ENCODE results near the gene CLTA. TPM values are rescaled to one million over a fixed set of nuclear protein-coding genes. Genes with fewer than 3 reads are reported as not detected.
"Not testable (repeated sequence)": the region's sequence is repeated elsewhere in the genome, so short reads cannot be mapped to it uniquely, and the experiment has no call there.

CLTA gene
- total RNA-seq, 4 donors from 2014 or later = 165 to 247 (median 223) TPM

DNA sequence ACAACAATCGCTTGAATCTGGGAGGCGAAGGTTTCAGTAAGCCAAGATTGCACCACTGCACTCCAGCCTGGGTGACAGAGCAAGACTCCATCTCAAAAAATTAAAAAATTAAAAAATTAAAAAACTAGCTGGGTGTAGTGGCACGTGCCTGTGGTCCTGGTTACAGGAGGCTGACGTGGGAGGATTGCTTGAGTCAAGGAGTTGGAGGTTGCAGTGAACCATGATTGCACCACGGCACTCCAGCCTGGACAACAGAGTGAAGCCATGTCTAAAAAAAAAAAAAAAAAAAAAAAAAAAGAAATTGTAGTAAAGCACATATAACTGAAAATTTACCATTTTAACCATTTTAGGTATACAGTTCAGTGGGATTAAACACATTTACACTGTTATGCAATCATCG lies 34.6 kb upstream of the CLTA start:
- TF ChIP-seq POLR2A (IDR thresholded peaks at IDR 0.05) (no peak), EP300 (IDR thresholded peaks at IDR 0.05) (no peak)
- TF ChIP-seq, protein P1, sequence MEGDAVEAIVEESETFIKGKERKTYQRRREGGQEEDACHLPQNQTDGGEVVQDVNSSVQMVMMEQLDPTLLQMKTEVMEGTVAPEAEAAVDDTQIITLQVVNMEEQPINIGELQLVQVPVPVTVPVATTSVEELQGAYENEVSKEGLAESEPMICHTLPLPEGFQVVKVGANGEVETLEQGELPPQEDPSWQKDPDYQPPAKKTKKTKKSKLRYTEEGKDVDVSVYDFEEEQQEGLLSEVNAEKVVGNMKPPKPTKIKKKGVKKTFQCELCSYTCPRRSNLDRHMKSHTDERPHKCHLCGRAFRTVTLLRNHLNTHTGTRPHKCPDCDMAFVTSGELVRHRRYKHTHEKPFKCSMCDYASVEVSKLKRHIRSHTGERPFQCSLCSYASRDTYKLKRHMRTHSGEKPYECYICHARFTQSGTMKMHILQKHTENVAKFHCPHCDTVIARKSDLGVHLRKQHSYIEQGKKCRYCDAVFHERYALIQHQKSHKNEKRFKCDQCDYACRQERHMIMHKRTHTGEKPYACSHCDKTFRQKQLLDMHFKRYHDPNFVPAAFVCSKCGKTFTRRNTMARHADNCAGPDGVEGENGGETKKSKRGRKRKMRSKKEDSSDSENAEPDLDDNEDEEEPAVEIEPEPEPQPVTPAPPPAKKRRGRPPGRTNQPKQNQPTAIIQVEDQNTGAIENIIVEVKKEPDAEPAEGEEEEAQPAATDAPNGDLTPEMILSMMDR (IDR thresholded peaks at IDR 0.05) = no peak
- DNase-seq (ENCODE audit: low spot score in 2 of 2) = no peak
- Histone ChIP-seq H3K4me3 (no peak overlapping the region), H3K27me3 (no peaks in the 10 kb centered on the region), H3K9me3 (no peaks in the 10 kb centered on the region), H3K36me3 (peaks cover 0 to 12% (median 0%) of the 10 kb centered on the region in 3 donors), H3K4me1 (peaks cover 0 to 19% (median 8%) of the 10 kb centered on the region in 4 donors), H3K27ac (no peak overlapping the region)
- WGBS, 2 donors = 97% methylated on average over 6 of the region's 6 CpGs

DNA sequence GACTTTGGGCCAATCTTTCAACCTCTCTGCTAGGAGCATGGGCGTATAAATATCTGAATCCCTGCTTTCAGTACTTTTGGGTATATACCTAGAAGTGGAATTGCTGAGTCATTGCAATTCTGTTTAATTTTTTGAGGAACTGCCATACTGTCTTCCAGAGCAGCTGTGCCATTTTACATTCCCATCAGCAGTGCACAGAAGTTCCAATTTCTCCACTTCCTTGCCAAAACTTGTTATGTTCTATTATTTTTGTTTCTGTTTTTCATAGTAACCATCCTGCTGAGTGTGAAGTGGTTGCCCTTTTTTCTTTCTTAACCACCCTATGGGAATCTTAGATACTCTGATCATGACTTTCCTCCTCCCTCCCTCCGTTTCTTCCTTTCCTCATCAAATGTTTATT lies 32.6 kb upstream of the CLTA start:
- TF ChIP-seq, protein P1 (IDR thresholded peaks at IDR 0.05) = no peak
- Histone ChIP-seq H3K27ac (peak overlapping the region in 1 of 4 donors; percentile 24), H3K4me3 (no peak overlapping the region), H3K36me3 (peaks cover 0 to 12% (median 0%) of the 10 kb centered on the region in 3 donors), H3K4me1 (peaks cover 0 to 20% (median 7%) of the 10 kb centered on the region in 4 donors), H3K9me3 (no peaks in the 10 kb centered on the region), H3K27me3 (no peaks in the 10 kb centered on the region)
- 75 to 86% methylated on average over 2 of the region's 2 CpGs for WGBS, 2 donors
- no peak for DNase-seq (ENCODE audit: low spot score in 2 of 2)

DNA sequence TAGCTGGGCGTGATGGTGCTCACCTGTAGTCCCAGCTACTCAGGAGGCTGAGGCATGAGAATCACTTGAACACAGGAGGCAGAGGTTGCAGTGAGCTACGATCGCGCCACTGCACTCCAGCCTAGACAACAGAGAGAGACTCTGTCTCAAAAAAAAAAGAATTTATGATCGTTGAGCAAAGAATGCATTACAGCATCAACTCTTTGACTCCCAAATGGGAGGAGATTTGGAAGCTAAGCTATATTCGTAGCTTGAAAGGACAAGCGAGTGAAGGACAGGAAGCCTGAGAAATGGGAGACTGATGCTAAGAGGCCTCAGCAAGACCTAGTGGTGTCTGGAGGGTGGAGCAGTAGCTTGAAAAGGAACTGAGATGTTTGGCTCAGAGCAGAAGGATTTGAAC lies 31.8 kb upstream of the CLTA start:
- no peak for TF ChIP-seq EP300 (IDR thresholded peaks at IDR 0.05)
- TF ChIP-seq, protein P1 (IDR thresholded peaks at IDR 0.05) = no peak
- TF ChIP-seq POLR2A (IDR thresholded peaks at IDR 0.05) = no peak
- Histone ChIP-seq H3K27ac (peak overlapping the region in 2 of 4 donors; percentile 7 to 24), H3K4me1 (peaks cover 0 to 28% (median 13%) of the 10 kb centered on the region in 4 donors), H3K9me3 (no peaks in the 10 kb centered on the region), H3K27me3 (no peaks in the 10 kb centered on the region), H3K4me3 (no peak overlapping the region), H3K36me3 (peaks cover 0 to 12% (median 0%) of the 10 kb centered on the region in 3 donors)
- WGBS, 2 donors = 47 to 57% methylated on average over 7 of the region's 7 CpGs
- DNase-seq (ENCODE audit: low spot score in 2 of 2) = no peak

DNA sequence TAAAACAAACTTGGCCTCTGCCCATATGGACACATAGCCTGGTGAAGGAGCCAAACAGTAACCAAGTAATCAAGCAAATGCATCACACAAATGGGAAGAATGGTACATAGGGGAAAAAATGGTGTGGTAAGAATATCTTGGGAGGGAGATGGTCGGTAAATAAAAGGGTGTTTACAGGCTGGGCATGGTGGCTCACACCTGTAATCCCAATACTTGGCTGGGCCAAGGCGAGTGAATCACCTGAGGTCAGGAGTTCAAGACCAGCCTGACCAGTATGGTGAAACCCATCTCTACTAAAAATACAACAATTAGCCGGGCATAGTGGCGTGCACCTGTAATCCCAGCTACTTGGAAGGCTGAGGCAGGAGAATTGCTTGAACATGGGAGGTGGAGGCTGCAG lies 31.2 kb upstream of the CLTA start:
- 96 to 98% methylated on average over 4 of the region's 4 CpGs for WGBS, 2 donors
- H3K27ac ChIP-seq = peak overlapping the region in 1 of 4 donors; percentile 7

DNA sequence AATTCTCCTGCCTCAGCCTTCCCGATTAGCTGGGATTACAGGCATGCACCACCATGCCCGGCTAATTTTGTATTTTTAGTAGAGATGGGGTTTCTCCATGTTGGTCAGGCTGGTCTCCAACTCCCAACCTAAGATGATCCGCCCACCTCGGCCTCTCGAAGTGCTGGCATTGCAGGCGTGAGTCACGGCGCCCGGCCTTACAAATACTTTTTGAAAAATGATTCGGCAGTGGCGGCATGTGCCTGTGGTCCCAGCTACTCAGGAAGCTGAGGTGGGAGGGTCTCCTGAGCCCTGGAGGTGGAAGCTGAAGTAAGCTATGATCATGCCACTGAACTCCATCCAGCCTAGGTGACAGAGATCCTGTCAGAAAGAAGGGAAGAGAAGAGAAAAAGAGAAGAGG lies 30.6 kb upstream of the CLTA start:
- H3K27me3 ChIP-seq; DNase-seq (ENCODE audit: low spot score in 2 of 2); H3K9me3 ChIP-seq; H3K27ac ChIP-seq; H3K4me3 ChIP-seq: not testable (repeated sequence)
- 84 to 90% methylated on average over 11 of the region's 11 CpGs for WGBS, 2 donors
- Histone ChIP-seq H3K4me1 (peaks cover 0 to 18% (median 9%) of the 10 kb centered on the region in 4 donors), H3K36me3 (peaks cover 0 to 12% (median 0%) of the 10 kb centered on the region in 3 donors)

More for the DNA sequence above, 31.2 kb upstream of the CLTA start:
- not testable (repeated sequence) for DNase-seq (ENCODE audit: low spot score in 2 of 2); H3K4me3 ChIP-seq; H3K27me3 ChIP-seq; H3K9me3 ChIP-seq
- Histone ChIP-seq H3K36me3 (peaks cover 0 to 12% (median 0%) of the 10 kb centered on the region in 3 donors), H3K4me1 (peaks cover 0 to 24% (median 13%) of the 10 kb centered on the region in 4 donors)

DNA sequence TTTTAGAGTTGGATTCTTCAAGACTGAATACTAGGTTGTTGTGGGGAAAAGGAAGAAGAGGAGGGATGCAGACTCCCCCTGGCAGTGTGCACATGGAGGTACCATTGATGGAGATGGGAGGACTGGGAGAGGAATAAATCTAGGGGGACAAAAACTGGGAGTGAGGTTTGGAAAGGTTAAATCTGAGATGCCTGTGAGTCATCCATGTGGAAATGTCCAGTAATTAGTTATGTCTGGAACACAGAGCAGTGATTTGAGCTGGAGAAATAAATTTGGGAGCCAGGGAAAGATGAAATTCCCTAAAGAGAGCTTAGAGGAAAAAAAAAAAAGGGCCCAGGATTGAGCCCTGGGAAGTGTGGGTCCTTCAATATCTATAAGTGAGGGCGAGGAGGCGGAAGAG lies 29.5 kb upstream of the CLTA start:
- no peaks in the 10 kb centered on the region for H3K27me3 ChIP-seq
- H3K27ac ChIP-seq = peak overlapping the region in 2 of 4 donors; percentile 15 to 57
- peaks cover 0 to 8% (median 0%) of the 10 kb centered on the region in 3 donors for H3K36me3 ChIP-seq
- H3K9me3 ChIP-seq = no peaks in the 10 kb centered on the region
- H3K4me3 ChIP-seq = no peak overlapping the region
- TF ChIP-seq, protein P1 (IDR thresholded peaks at IDR 0.05) = no peak
- peak in 1 of 2 donors; percentile 27 for TF ChIP-seq EP300 (IDR thresholded peaks at IDR 0.05)
- TF ChIP-seq POLR2A (IDR thresholded peaks at IDR 0.05) = no peak
- DNase-seq (ENCODE audit: low spot score in 2 of 2) = no peak
- 85 to 87% methylated on average over 2 of the region's 2 CpGs for WGBS, 2 donors
- peaks cover 0 to 28% (median 9%) of the 10 kb centered on the region in 4 donors for H3K4me1 ChIP-seq
